Stimulated activated CD8-positive, alpha-beta memory T cell treated with anti-CD3 and anti-CD28 coated beads, Interleukin-4, amount 100 ng/mL, for 24 hours (primary cell): ENCODE measurements around the gene BRINP2.

Experiments used
- DNase-seq: peaks from one replicate; pipeline ENCODE4 v3.0.0-alpha.2; 2020; ENCODE audit warnings: low read depth

Gene BRINP2

GRCh38 chr1:177165069-177165439, 5.7 kb upstream of the BRINP2 start:
- DNase-seq = no peak

- DNase-seq = no peak
These were observed 872 bp downstream of the BRINP2 start for GRCh38 chr1:177171536-177172123.

- no peak for DNase-seq
These were observed 1.5 kb downstream of the BRINP2 start for GRCh38 chr1:177172272-177172671.

GRCh38 chr1:177172866-177173265, 2.1 kb downstream of the BRINP2 start:
- no peak for DNase-seq

- no peak for DNase-seq
These were observed 3.2 kb downstream of the BRINP2 start for GRCh38 chr1:177173976-177174375.

- no peak for DNase-seq
These were observed 4.3 kb downstream of the BRINP2 start for GRCh38 chr1:177174921-177175634.

- DNase-seq = no peak
These were observed 10.5 kb downstream of the BRINP2 start for GRCh38 chr1:177181280-177181630.

GRCh38 chr1:177181631-177182291, 11.0 kb downstream of the BRINP2 start:
- peak; percentile 7 for DNase-seq

- no peak for DNase-seq
These were observed 13.1 kb downstream of the BRINP2 start for GRCh38 chr1:177183836-177184235.

- DNase-seq = no peak
These were observed 14.5 kb downstream of the BRINP2 start for GRCh38 chr1:177185209-177185608.

GRCh38 chr1:177186639-177187038, 15.9 kb downstream of the BRINP2 start:
- no peak for DNase-seq

- no peak for DNase-seq
These were observed 19.7 kb downstream of the BRINP2 start for GRCh38 chr1:177190308-177190970.

GRCh38 chr1:177198243-177198642, 27.5 kb downstream of the BRINP2 start:
- DNase-seq = no peak

- DNase-seq = no peak
These were observed 29.5 kb downstream of the BRINP2 start for GRCh38 chr1:177200290-177200689.

GRCh38 chr1:177206831-177207355, 36.1 kb downstream of the BRINP2 start:
- no peak for DNase-seq

- DNase-seq = no peak
These were observed 38.2 kb downstream of the BRINP2 start for GRCh38 chr1:177208920-177209319.

- no peak for DNase-seq
These were observed 38.6 kb downstream of the BRINP2 start for GRCh38 chr1:177209357-177209756.

- DNase-seq = no peak
These were observed 39.3 kb downstream of the BRINP2 start for GRCh38 chr1:177210071-177210470.

GRCh38 chr1:177211231-177211630, 40.5 kb downstream of the BRINP2 start:
- no peak for DNase-seq

GRCh38 chr1:177216587-177217202, 45.9 kb downstream of the BRINP2 start:
- no peak for DNase-seq

- DNase-seq = no peak
These were observed 49.0 kb downstream of the BRINP2 start for GRCh38 chr1:177219554-177220458.
